ENCODE data around the gene SLC25A52.

DNA sequence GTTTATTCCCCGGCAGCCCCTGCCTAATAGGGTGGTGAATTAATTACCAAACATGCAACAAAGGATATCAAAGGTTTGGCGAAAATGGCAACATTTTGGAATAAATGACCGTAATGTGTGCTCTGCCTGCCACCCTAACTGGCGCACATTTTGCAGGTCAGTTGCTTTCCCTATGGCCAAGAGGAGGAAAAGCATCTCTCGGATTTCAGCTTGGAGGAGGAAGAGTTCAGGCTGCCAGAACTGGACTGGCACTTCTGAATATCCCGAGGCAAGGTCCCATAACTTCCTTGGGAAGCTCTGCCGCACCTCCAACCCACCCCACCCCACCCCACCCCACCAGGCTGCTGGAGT lies 37.1 kb downstream of the SLC25A52 start:
- TF ChIP-seq, protein P1, sequence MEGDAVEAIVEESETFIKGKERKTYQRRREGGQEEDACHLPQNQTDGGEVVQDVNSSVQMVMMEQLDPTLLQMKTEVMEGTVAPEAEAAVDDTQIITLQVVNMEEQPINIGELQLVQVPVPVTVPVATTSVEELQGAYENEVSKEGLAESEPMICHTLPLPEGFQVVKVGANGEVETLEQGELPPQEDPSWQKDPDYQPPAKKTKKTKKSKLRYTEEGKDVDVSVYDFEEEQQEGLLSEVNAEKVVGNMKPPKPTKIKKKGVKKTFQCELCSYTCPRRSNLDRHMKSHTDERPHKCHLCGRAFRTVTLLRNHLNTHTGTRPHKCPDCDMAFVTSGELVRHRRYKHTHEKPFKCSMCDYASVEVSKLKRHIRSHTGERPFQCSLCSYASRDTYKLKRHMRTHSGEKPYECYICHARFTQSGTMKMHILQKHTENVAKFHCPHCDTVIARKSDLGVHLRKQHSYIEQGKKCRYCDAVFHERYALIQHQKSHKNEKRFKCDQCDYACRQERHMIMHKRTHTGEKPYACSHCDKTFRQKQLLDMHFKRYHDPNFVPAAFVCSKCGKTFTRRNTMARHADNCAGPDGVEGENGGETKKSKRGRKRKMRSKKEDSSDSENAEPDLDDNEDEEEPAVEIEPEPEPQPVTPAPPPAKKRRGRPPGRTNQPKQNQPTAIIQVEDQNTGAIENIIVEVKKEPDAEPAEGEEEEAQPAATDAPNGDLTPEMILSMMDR (IDR thresholded peaks at IDR 0.05; ENCODE audit: borderline replicate concordance, extremely low read depth, low read length, poor library complexity, severe bottlenecking), result no peak
- TF ChIP-seq EZH2 (IDR thresholded peaks at IDR 0.05; ENCODE audit: borderline replicate concordance, low read depth, low read length, severe bottlenecking), result no peak

Data from DND-41 (cell line).